Measurements from ENCODE around the gene ALG13. TPM values are rescaled to one million over a fixed set of nuclear protein-coding genes. Genes with fewer than 3 reads are reported as not detected.

Gene ALG13
- total and polyA plus RNA-seq, 2 of the 8 experiments (the other 6 are each of a cell fraction or from before 2014, with no cell fraction given): 44.3 to 93.6 TPM

DNA sequence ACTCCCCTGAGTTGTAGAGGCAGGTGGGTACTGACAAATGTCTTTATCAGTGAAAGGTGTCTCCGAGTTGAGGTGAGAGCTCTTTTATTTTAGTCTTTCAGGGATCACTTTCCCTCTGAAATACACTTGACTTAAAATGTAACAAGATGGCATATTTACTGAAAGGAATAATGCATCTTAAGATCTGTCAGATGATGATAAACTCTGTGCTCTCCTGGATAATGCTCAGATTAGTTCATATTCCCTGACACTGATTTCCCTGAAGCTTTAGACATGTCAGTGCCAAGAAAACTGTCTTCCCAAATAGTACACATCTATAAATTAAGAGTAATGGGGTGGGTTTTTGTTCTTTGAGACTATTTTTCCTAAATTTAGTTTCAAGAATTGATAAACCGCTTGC lies 75.5 kb downstream of the ALG13 start (continued):
- TF ChIP-seq SRF (IDR thresholded peaks at IDR 0.05; ENCODE audit: low read depth, low read length): no peak
- no peak for TF ChIP-seq FOSL1 (IDR thresholded peaks at IDR 0.05; ENCODE audit: insufficient read depth, low read depth, low read length)
- no peak for TF ChIP-seq NANOG (IDR thresholded peaks at IDR 0.05; ENCODE audit: insufficient read depth, low read depth, low read length, poor library complexity, severe bottlenecking)
- TF ChIP-seq GABPA (IDR thresholded peaks at IDR 0.05; ENCODE audit: borderline replicate concordance, insufficient read depth, low read length): no peak
- no peak for TF ChIP-seq EP300 (IDR thresholded peaks at IDR 0.05; ENCODE audit: borderline replicate concordance in 1 of 2, low read depth in 2 of 2, low read length in 2 of 2)
